GM18519 (cell line): ENCODE results near the gene BBX.

Experiments
- ATAC-seq: cut with Tn5 transposase; IDR thresholded peaks from one replicate; pipeline ENCODE4 v1.9.1; 2021; ENCODE audit warnings: mild to moderate bottlenecking, moderate library complexity; ENCODE audit not compliant: unreplicated experiment, low FRiP score

BBX gene

DNA sequence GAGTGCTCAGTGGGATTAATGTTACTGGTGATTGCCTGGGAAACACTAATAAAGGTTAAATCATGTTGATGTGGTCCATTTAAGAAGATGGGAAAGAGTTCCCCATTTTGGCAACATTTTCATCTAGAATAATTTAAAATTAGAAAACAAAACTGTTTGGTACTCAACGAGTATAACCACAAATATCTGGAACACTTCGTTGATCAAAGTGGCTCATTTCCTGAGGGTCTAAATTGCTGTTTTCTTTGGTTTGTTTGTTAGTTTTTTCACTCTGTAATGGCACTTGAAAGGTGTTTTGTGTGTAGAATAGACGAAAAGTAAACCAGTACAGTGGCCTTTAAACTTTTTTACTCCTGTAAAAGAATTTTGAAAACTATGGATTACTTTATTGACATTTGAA is 73.9 kb downstream of the BBX start:
- no peak for ATAC-seq

DNA sequence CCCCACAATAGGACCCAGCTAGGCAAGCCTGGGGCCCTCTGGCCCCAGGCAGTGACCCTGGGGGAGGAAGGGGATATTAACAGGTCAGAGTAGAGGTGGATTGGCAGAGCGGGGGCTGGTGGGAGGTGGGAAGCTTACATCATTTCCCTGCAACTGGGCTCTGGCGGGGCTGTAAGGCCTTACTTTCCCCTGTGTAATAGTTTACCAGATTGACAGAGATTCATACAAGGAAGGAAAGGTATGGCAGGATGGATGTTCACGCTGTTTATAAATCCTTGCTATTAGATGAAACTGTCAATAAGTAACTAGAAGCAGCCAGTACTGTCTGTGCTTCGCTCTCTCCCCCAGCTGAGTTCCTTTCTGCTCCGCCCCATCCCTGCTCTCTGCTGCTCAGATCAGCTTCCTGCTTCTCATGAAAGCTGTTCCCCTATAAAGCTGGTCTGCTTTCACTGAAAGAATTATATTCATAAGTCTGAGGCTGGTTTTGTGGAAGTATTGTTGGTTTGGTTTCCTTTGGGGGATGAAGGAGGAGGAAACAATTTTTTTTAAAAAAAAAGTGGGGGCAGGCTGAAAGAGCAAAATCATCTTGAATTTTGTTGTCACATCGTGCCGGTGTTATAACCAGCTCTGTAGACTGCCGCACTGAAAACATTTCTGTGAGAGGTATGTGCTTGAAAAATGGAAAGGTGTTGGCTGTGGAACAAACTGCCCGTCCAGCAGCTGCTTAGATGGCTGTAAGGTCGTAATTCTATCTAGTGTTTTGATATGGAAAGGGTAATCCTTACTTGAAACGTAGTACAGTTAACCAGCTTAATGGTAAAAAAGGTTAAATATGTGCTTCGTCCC is 76.4 kb downstream of the BBX start:
- peak; percentile 73 for ATAC-seq

DNA sequence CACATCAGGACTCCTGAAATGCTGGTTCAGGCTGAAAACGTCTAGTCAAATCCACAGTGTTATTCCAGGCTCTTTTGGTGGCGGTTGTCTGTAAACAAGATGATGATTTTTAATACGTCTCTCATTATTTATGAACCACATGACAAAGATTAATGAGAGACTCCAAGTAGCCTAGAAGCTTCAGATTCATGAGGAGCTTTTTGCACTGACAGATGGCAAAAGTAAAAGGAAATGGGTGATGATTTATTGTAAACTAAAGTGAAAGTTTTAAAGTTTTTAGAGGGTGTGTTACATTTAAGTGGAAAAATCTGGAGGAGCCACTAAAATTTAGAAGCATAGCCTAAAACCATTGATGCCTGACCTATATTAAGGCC is 77.0 kb downstream of the BBX start:
- ATAC-seq = peak; percentile 5

DNA sequence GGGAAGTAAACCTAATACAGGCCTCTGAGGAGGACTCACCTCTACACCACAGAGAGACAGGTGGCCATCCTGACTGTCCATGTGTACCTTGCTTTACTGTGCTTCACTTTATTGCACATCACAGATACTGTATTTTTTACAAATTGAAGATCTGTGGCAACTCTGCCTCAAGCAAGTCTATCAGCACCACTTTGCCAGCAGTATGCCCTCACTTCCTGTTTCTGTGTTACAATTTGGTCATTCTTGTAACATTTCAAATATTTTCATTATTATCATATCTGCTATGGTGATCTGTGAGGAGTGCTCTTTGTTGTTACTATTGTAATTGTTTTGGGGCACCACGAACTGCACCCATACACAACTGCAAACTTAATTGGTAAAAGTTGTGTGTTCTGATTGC is 78.0 kb downstream of the BBX start:
- ATAC-seq = no peak

DNA sequence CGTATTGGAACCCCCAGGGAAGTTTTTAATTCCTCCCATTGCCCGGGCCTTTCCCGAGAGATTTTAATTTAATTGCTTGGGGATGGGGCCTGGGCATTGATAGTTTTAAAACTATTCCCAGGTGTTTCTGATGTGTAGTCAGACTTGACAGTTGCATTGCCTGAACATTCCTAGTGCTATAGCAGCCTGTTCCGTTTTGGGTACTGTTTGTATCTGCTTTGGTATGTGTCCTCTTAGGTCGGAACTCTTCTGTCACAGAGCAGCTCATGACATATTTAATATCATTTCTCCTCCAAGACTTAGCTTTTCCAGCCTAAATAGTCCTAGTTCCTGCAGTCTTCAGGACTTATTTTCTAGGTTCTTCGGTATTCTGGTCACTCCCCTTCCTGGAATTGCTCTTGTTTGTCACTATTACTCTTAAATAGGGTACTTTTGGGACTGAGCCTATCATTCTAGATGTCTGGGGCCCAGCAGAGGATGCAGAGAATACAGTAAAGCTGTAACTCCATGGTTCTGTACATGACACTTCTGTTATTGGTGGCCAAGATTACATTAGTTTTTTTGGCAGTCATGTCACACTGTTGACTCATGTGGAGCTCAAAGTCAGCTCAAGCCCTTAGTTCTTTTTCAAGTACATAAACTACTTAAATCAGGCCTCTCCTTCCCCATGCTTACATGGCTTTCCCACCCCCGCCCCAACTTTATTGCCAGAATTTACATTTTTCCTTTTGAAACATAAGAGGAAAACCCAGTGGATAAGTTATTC is 81.5 kb downstream of the BBX start:
- no peak for ATAC-seq

DNA sequence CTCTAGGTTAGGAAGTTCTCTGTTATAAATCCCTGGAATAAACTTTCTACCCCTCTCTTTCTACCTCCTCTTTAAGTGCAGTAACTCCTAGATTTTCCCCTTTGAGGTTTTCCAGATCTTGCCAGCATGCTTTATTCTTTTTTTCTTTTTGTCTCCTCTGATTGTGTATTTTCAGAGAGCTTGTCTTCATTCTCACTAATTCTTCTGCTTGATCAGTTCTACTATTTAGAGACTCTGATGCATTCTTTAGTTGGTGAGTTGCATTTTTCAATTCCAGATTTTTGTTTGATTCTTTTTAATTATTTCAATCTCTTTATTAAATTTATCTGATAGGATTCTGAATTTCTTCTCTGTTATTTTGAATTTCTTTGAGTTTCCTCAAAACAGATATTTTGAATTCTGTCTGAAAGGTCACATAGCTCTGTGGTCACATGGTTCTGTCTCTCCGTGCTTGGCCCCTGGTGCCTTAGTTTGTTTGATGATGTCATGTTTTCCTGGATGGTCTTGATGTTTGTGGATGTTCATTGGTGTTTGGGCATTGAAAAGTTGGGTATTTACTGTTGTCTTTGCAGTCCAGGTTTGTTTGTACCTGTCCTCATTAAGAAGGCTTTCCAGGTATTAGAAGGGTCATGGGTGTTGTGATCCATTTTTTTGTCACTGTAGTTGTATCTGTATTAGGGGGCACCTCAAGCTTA is 89.2 kb downstream of the BBX start:
- no peak for ATAC-seq

DNA sequence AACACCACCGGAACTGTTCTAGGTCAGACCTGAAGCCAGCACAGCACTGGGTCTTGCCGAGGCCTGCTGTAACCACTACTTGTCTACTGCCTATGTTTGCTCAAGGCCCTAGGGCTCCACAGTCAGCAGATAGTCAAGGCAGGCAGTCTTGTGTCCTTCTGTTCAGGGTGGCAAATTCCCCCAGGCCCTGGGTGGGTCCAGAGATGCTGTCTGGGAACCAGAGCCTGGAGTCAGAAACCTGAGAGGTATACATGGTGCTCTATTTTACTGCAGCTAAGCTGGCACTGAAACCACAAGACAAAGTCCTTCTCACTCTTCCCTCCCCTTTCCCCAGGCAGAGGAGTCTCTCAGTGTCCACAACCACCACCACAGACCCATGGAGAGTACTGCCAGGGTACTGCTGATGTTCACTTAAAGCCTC is 89.9 kb downstream of the BBX start:
- ATAC-seq = no peak

DNA sequence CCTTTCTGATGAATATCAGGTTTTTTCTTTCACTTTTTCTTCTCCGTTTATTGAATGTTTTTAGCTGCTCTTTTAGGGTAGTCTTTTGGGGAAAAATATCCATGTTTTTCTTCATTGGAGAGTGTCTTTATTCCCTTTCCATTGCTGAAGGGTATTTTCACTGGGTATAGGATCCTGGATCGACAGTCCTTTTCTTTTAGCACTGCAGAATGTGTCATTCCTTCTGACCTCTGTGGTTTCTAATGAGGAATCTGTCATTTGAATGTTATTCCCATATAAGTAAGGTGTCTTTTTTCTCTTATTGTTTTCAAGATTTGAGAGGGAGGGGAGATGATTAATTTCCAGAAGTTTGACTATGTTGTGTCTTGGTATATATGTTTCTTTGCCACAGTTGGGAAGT is 96.8 kb downstream of the BBX start:
- no peak for ATAC-seq

DNA sequence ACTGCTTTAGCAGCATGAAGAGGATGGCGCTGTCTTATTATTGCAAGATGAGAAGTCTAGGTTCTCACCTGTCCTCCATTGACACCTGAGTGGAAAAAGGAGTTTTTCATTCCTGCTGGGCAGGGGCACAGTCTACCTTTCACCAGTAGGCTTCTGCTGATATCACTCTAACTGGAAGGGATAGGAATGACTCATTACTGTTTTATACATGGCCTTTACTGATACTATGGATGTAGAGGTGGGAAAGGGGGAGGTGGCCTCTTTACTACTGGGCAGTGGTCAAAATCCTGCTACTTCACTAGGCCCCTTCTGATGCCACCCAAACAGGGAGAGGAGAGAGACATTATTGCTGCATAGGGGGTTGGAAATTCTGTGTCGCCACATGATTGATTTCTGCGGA is 97.8 kb downstream of the BBX start:
- ATAC-seq = no peak

DNA sequence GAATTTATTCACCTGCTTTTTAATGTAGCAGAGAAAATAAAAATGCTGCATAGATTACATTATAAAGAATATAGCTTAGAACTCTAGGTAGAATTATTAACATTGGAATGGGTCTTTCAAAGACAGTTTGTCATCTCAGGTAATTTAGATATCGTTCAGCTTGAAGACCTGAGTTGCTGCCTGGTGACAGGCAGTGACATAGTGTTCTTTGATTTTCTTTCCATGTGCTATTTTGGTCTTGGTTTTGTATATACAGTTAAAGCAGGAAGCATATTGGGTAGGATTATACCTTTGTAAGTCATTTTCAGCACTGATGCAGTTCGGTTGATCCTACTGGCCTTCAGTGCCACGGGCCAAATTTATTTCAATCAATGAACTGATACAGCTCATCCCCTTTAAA is 98.7 kb downstream of the BBX start:
- ATAC-seq = no peak

DNA sequence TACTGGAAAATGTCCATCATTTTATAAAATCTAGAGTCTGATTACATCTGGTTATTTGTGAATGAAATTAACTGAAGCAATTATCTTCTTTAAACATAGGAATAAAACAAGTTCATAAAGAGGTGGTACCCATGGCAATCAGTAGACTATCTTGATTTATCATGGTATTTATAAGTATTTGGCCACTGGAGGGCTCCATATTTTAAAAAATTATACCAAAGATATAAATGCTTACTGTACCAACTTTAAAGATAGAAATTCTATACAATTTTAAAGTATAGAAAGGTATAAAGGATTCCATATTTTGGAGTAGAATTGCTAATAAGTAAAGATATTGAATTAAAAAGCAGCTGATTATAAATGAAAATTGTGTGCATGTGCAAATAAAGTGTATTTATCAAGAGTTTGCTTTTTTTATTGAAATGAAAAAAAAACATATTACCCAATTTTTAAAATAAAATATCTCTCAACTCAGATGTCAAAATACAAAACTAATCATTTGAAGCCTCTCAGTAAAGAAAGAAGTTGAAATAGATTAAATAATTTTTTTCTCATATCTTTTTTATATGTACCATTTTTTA is 105.3 kb downstream of the BBX start:
- ATAC-seq = no peak

DNA sequence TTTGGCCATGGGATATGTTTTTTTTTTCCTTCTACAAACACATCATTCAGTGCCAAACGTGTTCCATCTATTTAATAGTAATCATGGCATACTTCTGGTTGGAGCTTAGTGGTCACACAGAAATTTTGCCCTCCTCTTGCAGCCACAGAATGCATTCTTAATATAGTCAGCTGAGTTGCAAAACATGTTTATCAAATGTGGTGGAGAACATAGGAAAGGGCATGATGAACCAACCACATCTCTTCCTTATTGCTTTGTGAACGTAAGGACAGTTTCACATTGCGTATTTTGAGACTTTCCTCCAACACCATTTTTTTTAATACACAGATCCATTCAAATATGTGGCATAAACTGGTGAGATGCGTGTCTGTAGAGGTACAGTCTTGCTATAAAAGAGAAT is 106.8 kb downstream of the BBX start:
- ATAC-seq = no peak

DNA sequence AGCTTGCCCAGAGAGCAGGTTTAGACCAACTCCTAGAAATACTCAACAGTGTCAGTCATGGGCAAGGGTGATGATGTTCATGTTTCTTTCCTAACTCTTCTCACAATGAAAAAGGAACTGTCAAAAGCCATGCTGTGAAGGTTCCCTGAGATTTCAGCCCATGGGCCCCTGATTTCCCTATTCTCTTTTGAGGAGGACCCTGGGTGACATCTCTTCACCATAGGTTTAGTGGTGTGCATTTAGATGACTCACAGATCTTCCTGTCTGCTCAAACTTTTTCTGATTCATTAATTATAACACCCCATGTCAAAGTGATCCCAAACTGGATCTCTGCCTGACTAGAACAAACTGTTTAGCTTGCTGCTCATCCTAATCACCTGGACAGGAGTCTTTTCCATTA is 108.0 kb downstream of the BBX start:
- ATAC-seq = no peak

DNA sequence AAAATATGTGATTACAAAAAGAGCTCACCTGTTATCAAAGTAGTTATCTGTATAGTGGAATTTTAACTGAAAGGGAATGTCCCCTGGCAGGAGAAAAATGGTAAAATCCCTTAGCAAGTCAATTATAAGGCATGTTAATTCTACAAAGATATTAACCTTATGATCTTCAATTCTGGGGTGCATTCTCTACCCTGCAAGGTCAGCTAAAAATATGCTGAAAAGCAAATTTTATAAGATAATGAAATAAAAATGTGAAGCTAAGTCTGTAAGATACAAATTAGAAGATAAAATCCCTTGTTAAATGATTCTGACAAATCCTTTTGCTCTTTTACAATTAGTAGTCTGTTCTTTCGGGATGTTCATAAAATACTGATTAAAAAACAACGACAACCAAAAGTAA is 109.8 kb downstream of the BBX start:
- no peak for ATAC-seq

DNA sequence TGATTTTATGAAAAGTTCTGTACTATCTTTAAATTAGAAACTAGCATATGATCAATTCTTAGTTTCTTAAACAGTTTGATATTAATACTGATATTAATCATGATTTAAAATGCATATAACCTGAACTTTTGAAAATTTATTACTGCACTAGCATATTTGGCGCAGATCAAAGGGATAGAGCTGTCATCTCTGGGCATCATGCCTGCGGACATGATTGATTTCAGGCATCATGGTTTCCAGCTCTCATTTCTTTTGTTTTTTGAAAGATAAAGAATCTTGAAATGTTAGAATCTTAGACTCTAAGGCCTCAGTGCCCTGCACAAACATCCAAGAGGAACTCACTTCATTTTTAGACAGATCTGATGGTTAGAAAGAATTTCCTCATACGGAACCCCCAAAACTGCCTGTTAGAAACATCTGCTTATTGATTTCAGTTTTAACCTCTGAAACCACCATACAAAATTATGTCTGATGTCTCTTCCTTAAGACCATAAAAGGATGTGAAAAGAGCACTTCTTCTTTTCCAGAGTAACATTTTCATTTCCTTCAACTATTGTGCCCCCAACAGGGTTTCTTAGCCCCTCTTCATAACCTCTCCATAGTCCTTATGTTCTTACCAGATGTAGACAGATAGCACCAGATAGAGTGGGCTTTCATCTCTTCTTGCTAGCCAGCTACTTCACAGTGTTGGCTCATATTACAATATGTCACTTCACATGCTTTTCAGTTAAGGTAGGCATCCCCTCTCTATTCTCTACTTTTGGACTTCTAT is 110.8 kb downstream of the BBX start:
- ATAC-seq = peak; percentile 88

DNA sequence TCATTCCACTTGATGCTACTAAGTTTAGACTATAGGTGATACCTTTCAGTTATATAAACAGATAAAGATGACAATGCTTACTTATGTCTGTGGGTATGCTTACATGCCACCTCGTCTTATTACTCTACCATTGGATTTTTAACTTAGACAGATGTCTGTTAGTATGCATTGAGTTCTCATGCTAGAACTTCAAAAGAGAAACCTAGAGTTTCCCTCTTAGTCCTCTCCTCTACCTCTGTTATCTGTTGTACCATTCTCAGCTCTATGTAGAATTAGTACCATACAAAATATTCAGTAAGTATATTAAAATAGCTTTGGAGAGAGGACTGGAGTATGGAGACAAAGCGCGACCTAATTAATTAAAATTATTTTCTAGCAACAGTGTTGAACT is 111.3 kb downstream of the BBX start:
- ATAC-seq = peak; percentile 32

DNA sequence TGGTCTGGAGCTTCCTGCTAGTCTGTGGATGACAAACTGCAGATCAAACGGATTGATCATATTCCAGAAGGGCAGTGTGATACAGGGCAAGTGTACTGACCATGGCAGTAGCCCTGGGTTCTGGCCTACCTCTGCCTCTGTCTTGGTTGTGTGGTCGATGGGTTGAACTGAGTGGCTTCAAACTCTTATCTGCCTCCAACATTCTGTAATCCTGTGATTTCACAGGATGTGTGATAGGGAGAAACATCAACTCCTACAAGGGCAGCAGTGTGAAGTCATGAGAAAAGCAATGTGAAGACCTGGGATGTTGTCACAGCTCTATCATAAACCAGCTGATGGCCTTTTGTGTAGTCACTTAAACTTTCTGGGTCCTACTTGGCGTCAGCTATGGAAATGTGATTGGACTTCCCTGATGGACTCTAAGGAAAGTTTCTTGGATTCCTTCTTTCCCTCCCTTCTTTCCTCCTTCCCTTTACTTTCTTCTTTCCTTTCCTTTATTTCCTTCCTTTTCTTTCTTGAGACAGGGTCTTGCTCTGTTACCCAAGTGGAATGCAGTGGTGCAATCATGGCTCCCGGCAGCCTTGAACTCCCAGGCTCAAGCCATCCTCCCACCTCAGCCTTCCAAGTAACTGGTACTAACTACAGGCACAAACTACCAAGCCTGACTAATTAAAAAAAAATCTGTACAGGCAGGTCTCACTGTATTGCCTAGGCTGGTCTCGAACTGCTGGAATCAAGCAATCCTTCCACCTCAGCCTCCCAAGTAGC is 114.8 kb downstream of the BBX start:
- no peak for ATAC-seq

DNA sequence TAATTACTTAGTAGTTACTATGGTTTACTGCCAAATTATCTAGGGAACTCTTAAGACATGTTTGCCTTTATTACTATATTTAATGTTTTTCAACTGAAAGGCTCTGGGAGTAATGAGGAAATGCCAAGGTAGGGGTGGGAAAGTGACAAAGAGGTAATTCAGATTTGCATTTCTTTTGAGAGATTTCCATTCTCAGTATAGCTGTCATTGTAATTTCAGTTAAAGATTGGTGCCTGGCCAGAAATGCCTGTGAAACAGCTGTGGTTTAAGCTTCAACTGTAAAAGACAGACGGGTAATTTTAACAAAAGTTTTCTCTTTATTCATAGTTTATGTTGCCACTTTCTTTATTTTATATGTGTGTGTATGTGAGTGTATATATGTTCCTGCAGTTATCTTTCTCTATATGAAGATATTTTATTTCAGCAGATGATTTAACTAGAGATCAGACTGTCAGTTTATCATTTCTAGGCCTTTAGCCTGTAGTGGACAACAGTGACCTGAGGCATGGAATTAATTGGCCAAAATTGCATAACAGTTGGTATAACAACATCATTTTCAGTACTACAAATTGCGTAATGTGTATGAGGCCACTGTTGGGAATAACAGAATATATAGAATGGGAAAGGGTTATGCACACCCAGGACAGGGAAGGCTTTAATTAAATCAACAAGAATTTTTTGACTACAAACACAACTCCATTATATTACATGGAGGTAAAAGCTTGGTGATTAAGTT is 119.0 kb downstream of the BBX start:
- peak; percentile 41 for ATAC-seq
